Measurements from ENCODE around the gene ZDHHC1.

The ZDHHC1 gene

GRCh38 chr16:67400901-67401300 is 15.4 kb downstream of the ZDHHC1 start:
- H3K4me1 ChIP-seq = peaks cover 30% of the 10 kb centered on the region
- H2AFZ ChIP-seq = no peak overlapping the region
- no peak overlapping the region for H3K9ac ChIP-seq
- H3K27ac ChIP-seq = no peak overlapping the region
- no peaks in the 10 kb centered on the region for H3K27me3 ChIP-seq (ENCODE audit: control insufficient read depth, insufficient read depth, low read length)
- no peaks in the 10 kb centered on the region for H3K79me2 ChIP-seq
- H3K4me2 ChIP-seq (ENCODE audit: low read length) = no peak overlapping the region
- no peak overlapping the region for H3K4me3 ChIP-seq (ENCODE audit: low read depth, low read length)
- H3K36me3 ChIP-seq (ENCODE audit: control insufficient read depth, insufficient read depth, low read length) = no peaks in the 10 kb centered on the region
- no peak for TF ChIP-seq CTCF (IDR thresholded peaks at IDR 0.05)
- no peaks in the 10 kb centered on the region for H3K9me3 ChIP-seq (ENCODE audit: control insufficient read depth, low read length)

- Histone ChIP-seq H3K4me3 (ENCODE audit: low read depth, low read length) (no peak overlapping the region), H3K4me2 (ENCODE audit: low read length) (no peak overlapping the region), H2AFZ (peak overlapping the region; percentile 35), H3K36me3 (ENCODE audit: control insufficient read depth, insufficient read depth, low read length) (no peaks in the 10 kb centered on the region), H3K4me1 (peaks cover 32% of the 10 kb centered on the region), H3K27me3 (ENCODE audit: control insufficient read depth, insufficient read depth, low read length) (no peaks in the 10 kb centered on the region), H3K79me2 (no peaks in the 10 kb centered on the region), H3K9ac (no peak overlapping the region), H3K9me3 (ENCODE audit: control insufficient read depth, low read length) (no peaks in the 10 kb centered on the region), H3K27ac (no peak overlapping the region)
- no peak for TF ChIP-seq CTCF (IDR thresholded peaks at IDR 0.05)
Observed at GRCh38 chr16:67399749-67400704, 16.2 kb downstream of the ZDHHC1 start.

GRCh38 chr16:67399218-67399733 is 17.0 kb downstream of the ZDHHC1 start:
- peak; percentile 75 for TF ChIP-seq CTCF (IDR thresholded peaks at IDR 0.05)
- Histone ChIP-seq H3K27me3 (ENCODE audit: control insufficient read depth, insufficient read depth, low read length) (no peaks in the 10 kb centered on the region), H3K4me3 (ENCODE audit: low read depth, low read length) (no peak overlapping the region), H3K9me3 (ENCODE audit: control insufficient read depth, low read length) (no peaks in the 10 kb centered on the region), H3K36me3 (ENCODE audit: control insufficient read depth, insufficient read depth, low read length) (no peaks in the 10 kb centered on the region), H3K27ac (no peak overlapping the region), H3K9ac (no peak overlapping the region), H2AFZ (peak overlapping the region; percentile 35), H3K79me2 (no peaks in the 10 kb centered on the region), H3K4me1 (peaks cover 25% of the 10 kb centered on the region), H3K4me2 (ENCODE audit: low read length) (no peak overlapping the region)

GRCh38 chr16:67398546-67399217 is 17.6 kb downstream of the ZDHHC1 start:
- Histone ChIP-seq H3K36me3 (ENCODE audit: control insufficient read depth, insufficient read depth, low read length) (no peaks in the 10 kb centered on the region), H3K4me3 (ENCODE audit: low read depth, low read length) (no peak overlapping the region), H3K79me2 (no peaks in the 10 kb centered on the region), H3K4me1 (peaks cover 24% of the 10 kb centered on the region), H3K4me2 (ENCODE audit: low read length) (no peak overlapping the region), H3K27ac (no peak overlapping the region), H3K9me3 (ENCODE audit: control insufficient read depth, low read length) (no peaks in the 10 kb centered on the region), H2AFZ (no peak overlapping the region), H3K9ac (no peak overlapping the region), H3K27me3 (ENCODE audit: control insufficient read depth, insufficient read depth, low read length) (no peaks in the 10 kb centered on the region)
- no peak for TF ChIP-seq CTCF (IDR thresholded peaks at IDR 0.05)

All from parathyroid adenoma (tissue), 2 donors.